Measurements from ENCODE around the gene TMEM132D. TPM values are rescaled to one million over a fixed set of nuclear protein-coding genes. Genes with fewer than 3 reads are reported as not detected.

The TMEM132D gene
- polyA plus RNA-seq, 3 donors from 2014 or later: 0.06 TPM; not detected in 2

- no peaks in the 10 kb centered on the region for H3K4me1 Mint-ChIP-seq
- H3K9me3 Mint-ChIP-seq: no peaks in the 10 kb centered on the region
- DNase-seq: no peak
- H3K27me3 Mint-ChIP-seq (ENCODE audit: low read depth in 3 of 3): peaks cover 0 to 2% (median 2%) of the 10 kb centered on the region in 3 donors
- no peak overlapping the region for H3K27ac Mint-ChIP-seq
- H3K36me3 Mint-ChIP-seq: no peaks in the 10 kb centered on the region
- no peak overlapping the region for H3K4me3 Mint-ChIP-seq
Observed at GRCh38 chr12:129779033-129779432, 124.8 kb downstream of the TMEM132D start.

- peaks cover 0 to 3% (median under 1%) of the 10 kb centered on the region in 3 donors for H3K27me3 Mint-ChIP-seq (ENCODE audit: low read depth in 3 of 3)
- no peaks in the 10 kb centered on the region for H3K9me3 Mint-ChIP-seq
- DNase-seq: no peak
Observed at GRCh38 chr12:129776977-129777667, 126.7 kb downstream of the TMEM132D start.

DNA sequence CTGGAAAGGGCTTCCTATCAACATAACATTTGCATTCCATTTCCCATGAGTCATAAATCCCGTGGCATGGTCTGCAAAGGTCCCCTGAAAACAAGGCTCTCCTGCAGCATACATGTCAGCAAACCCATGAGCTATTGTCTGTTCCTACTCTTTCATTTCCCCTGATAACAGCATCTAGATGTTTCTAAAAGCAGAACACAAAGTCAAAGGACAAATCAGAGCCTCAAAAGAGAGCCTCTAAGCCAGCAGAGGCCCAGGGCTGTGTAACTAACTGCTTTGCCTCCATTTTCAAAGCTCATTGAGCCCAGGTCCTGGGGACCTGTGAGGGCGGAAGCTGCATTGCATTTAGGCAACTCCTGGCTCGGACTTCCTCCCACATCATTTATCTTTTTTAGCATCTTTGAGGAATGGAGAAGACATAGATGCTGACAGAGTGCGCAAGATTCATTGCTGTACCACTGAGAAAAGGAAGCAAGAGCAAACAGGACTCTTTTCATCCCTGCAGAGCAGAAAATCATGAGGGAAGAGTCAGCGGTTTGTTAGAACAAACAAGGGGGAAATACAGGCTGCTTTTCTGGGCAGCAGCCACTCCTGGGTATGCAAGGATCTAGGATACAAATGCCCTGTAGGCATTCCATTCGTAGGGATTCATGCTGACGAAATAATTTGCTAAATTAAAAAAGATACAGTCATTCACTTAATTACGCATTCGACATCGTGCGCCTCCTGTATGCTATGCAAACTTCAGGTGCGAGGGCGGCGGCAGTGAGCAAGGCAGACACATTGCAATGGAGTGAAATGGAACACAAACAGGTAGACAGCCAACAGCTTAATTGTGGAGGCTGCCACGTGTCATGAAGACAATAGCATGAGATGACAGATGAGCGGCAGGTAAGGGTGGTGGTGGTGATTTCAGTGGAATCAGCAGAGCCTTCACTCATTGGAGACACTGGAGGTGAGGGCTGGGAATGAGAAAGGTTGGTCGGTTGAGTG lies 131.0 kb downstream of the TMEM132D start:
- peaks cover 0 to 4% (median 0%) of the 10 kb centered on the region in 3 donors for H3K27me3 Mint-ChIP-seq (ENCODE audit: low read depth in 3 of 3)
- H3K9me3 Mint-ChIP-seq: no peaks in the 10 kb centered on the region
- H3K27ac Mint-ChIP-seq: no peak overlapping the region
- H3K4me3 Mint-ChIP-seq: no peak overlapping the region
- DNase-seq: no peak
- H3K36me3 Mint-ChIP-seq: no peaks in the 10 kb centered on the region
- no peaks in the 10 kb centered on the region for H3K4me1 Mint-ChIP-seq

More at GRCh38 chr12:129776977-129777667, 126.7 kb downstream of the TMEM132D start:
- Mint-ChIP-seq H3K36me3 (no peaks in the 10 kb centered on the region), H3K4me3 (no peak overlapping the region), H3K4me1 (no peaks in the 10 kb centered on the region), H3K27ac (no peak overlapping the region)

GRCh38 chr12:129771238-129771637 lies 132.6 kb downstream of the TMEM132D start:
- Mint-ChIP-seq H3K4me3 (no peak overlapping the region), H3K27ac (no peak overlapping the region), H3K27me3 (ENCODE audit: low read depth in 3 of 3) (peaks cover 0 to 6% (median 4%) of the 10 kb centered on the region in 3 donors), H3K4me1 (no peaks in the 10 kb centered on the region), H3K9me3 (no peaks in the 10 kb centered on the region), H3K36me3 (no peaks in the 10 kb centered on the region)
- no peak for DNase-seq

- H3K36me3 Mint-ChIP-seq: no peaks in the 10 kb centered on the region
- peaks cover 0 to 6% (median 2%) of the 10 kb centered on the region in 3 donors for H3K27me3 Mint-ChIP-seq (ENCODE audit: low read depth in 3 of 3)
- peaks cover 0 to 8% (median 0%) of the 10 kb centered on the region in 6 donors for H3K9me3 Mint-ChIP-seq
- H3K4me3 Mint-ChIP-seq: no peak overlapping the region
- H3K27ac Mint-ChIP-seq: no peak overlapping the region
- DNase-seq: no peak
- H3K4me1 Mint-ChIP-seq: no peaks in the 10 kb centered on the region
Observed at GRCh38 chr12:129765719-129766118, 138.1 kb downstream of the TMEM132D start.

GRCh38 chr12:129762436-129762835 lies 141.4 kb downstream of the TMEM132D start:
- Mint-ChIP-seq H3K4me3 (no peak overlapping the region), H3K4me1 (no peaks in the 10 kb centered on the region)

GRCh38 chr12:129753586-129753985 lies 150.2 kb downstream of the TMEM132D start:
- Mint-ChIP-seq H3K9me3 (no peaks in the 10 kb centered on the region), H3K27me3 (ENCODE audit: low read depth in 3 of 3) (peaks cover 0 to 4% (median 2%) of the 10 kb centered on the region in 3 donors), H3K4me1 (no peaks in the 10 kb centered on the region), H3K27ac (no peak overlapping the region), H3K36me3 (no peaks in the 10 kb centered on the region), H3K4me3 (no peak overlapping the region)
- DNase-seq: no peak

More at GRCh38 chr12:129762436-129762835, 141.4 kb downstream of the TMEM132D start:
- peaks cover 0 to 8% (median 0%) of the 10 kb centered on the region in 6 donors for H3K9me3 Mint-ChIP-seq
- H3K27ac Mint-ChIP-seq: no peak overlapping the region
- H3K27me3 Mint-ChIP-seq (ENCODE audit: low read depth in 3 of 3): peaks cover 0 to 3% (median 0%) of the 10 kb centered on the region in 3 donors
- DNase-seq: no peak
- H3K36me3 Mint-ChIP-seq: no peaks in the 10 kb centered on the region

DNA sequence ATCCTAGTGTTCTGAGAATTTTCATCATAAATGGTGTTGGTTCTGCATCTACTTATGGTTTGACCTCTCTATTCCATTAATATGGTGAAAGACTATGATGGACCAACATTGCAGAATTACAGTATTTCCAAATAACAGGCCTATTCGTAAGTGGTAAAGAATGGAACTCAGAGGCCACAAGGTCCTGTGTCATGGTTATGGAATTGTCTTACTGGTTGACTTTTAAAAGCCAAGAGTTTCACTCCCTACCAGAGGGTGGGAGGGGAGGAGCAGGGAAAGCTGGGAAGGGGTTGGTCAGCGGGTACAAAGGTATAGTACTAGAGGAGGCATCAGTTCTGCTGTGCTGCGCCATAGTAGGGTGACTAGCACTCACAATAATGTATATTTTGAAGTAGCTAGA lies 153.4 kb downstream of the TMEM132D start:
- H3K9me3 Mint-ChIP-seq: no peaks in the 10 kb centered on the region
- H3K36me3 Mint-ChIP-seq: no peaks in the 10 kb centered on the region
- H3K27ac Mint-ChIP-seq: no peak overlapping the region
- H3K4me3 Mint-ChIP-seq: no peak overlapping the region
- DNase-seq: no peak
- no peaks in the 10 kb centered on the region for H3K4me1 Mint-ChIP-seq
- peaks cover 0 to 2% (median 0%) of the 10 kb centered on the region in 3 donors for H3K27me3 Mint-ChIP-seq (ENCODE audit: low read depth in 3 of 3)

DNA sequence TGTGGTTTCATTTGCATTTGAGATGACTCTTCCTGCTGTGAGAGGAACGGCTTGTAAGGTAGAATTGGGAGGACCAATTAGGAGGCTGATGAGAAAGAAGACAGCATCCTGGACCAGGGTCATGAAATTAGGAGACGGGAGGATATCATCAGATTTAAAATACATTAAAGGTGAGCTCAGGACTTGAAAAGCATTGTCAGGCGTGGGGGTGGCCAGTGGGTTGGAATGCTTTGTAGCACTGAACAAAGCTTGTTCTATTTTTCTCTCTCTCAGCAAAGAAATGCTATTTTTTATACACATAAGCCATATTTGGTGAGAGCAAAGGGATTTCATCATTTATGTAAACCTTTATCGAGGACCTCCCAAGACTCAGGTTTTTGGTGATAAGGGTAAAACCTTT lies 157.5 kb downstream of the TMEM132D start:
- Mint-ChIP-seq H3K36me3 (no peaks in the 10 kb centered on the region), H3K4me1 (no peaks in the 10 kb centered on the region), H3K9me3 (no peaks in the 10 kb centered on the region), H3K27ac (no peak overlapping the region), H3K4me3 (no peak overlapping the region), H3K27me3 (ENCODE audit: low read depth in 3 of 3) (peaks cover 0 to 2% (median 2%) of the 10 kb centered on the region in 3 donors)
- DNase-seq: no peak

DNA sequence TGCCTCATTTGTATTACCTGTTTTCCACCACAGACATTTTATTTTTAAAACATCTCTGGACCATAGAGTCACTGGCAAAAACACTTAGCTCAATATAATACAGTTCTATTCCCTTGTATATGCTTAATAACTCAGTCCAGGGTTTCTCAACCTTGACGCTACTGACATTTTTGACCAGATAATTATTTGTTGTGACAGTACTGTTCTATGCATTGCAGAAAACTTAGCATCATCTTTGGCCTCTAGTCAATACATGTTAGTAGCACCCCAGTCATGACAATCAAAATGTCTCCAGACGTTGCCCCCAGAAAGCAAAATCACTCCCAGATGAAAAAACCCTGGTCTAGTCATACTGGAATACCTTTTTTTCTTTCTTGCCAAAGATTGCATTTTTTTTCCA lies 174.7 kb downstream of the TMEM132D start:
- no peaks in the 10 kb centered on the region for H3K9me3 Mint-ChIP-seq

GRCh38 chr12:129727100-129727499 lies 176.7 kb downstream of the TMEM132D start:
- no peaks in the 10 kb centered on the region for H3K36me3 Mint-ChIP-seq
- DNase-seq: no peak
- H3K27ac Mint-ChIP-seq: no peak overlapping the region
- H3K4me3 Mint-ChIP-seq: no peak overlapping the region
- H3K4me1 Mint-ChIP-seq: no peaks in the 10 kb centered on the region
- H3K27me3 Mint-ChIP-seq (ENCODE audit: low read depth in 3 of 3): peaks cover 2 to 3% (median 3%) of the 10 kb centered on the region in 3 donors
- H3K9me3 Mint-ChIP-seq: peaks cover 0 to 5% (median 0%) of the 10 kb centered on the region in 6 donors

More for the DNA sequence above, 174.7 kb downstream of the TMEM132D start:
- DNase-seq: no peak
- Mint-ChIP-seq H3K4me3 (no peak overlapping the region), H3K27ac (no peak overlapping the region), H3K4me1 (no peaks in the 10 kb centered on the region), H3K27me3 (ENCODE audit: low read depth in 3 of 3) (peaks cover under 1 to 3% (median 2%) of the 10 kb centered on the region in 3 donors), H3K36me3 (no peaks in the 10 kb centered on the region)

- Mint-ChIP-seq H3K27me3 (ENCODE audit: low read depth in 3 of 3) (peaks cover 2 to 3% (median 3%) of the 10 kb centered on the region in 3 donors), H3K4me3 (no peak overlapping the region), H3K27ac (no peak overlapping the region), H3K36me3 (no peaks in the 10 kb centered on the region), H3K4me1 (no peaks in the 10 kb centered on the region), H3K9me3 (peaks cover 0 to 5% (median 0%) of the 10 kb centered on the region in 6 donors)
- no peak for DNase-seq
Observed at GRCh38 chr12:129723260-129723659, 180.6 kb downstream of the TMEM132D start.

GRCh38 chr12:129720618-129721017 lies 183.2 kb downstream of the TMEM132D start:
- Mint-ChIP-seq H3K4me3 (no peak overlapping the region), H3K27me3 (ENCODE audit: low read depth in 3 of 3) (peaks cover 5 to 6% (median 5%) of the 10 kb centered on the region in 3 donors), H3K36me3 (no peaks in the 10 kb centered on the region), H3K4me1 (no peaks in the 10 kb centered on the region), H3K27ac (peak overlapping the region in 1 of 6 donors; percentile 37), H3K9me3 (peaks cover 0 to 9% (median 0%) of the 10 kb centered on the region in 6 donors)
- no peak for DNase-seq

- Mint-ChIP-seq H3K4me3 (no peak overlapping the region), H3K27me3 (ENCODE audit: low read depth in 3 of 3) (peaks cover 4 to 5% (median 5%) of the 10 kb centered on the region in 3 donors), H3K4me1 (no peaks in the 10 kb centered on the region), H3K27ac (no peak overlapping the region), H3K9me3 (peaks cover 0 to 9% (median 0%) of the 10 kb centered on the region in 6 donors), H3K36me3 (no peaks in the 10 kb centered on the region)
- DNase-seq: no peak
Observed at GRCh38 chr12:129719416-129719815, 184.4 kb downstream of the TMEM132D start.

Measured in immature natural killer cell (primary cell).